BLaER1 (cell line): ENCODE results near the gene GLI1.
A peak's percentile ranks its signal among the peaks of the same experiment; 100 is the strongest.
"Not testable (repeated sequence)": the region's sequence is repeated elsewhere in the genome, so short reads cannot be mapped to it uniquely, and the experiment has no call there.

Experiments used
- H3K27ac ChIP-seq: shearing (Covaris generic); formaldehyde crosslinking; 2 replicates; pipeline ENCODE4 v1.8.1; 2022
- H3K27me3 ChIP-seq: shearing (Covaris generic); formaldehyde crosslinking; 2 replicates; pipeline ENCODE4 v1.8.1; 2022
- H3K36me3 ChIP-seq: shearing (Covaris generic); formaldehyde crosslinking; 2 replicates; pipeline ENCODE4 v1.8.1; 2022
- H3K4me1 ChIP-seq: shearing (Covaris generic); formaldehyde crosslinking; 2 replicates; pipeline ENCODE4 v1.8.1; 2022
- H3K4me2 ChIP-seq: shearing (Covaris generic); formaldehyde crosslinking; 2 replicates; pipeline ENCODE4 v1.8.1; 2022
- H3K4me3 ChIP-seq: shearing (Covaris generic); formaldehyde crosslinking; 2 replicates; pipeline ENCODE4 v1.8.1; 2022
- H3K9ac ChIP-seq: shearing (Covaris generic); formaldehyde crosslinking; 2 replicates; pipeline ENCODE4 v1.8.1; 2022
- H3K9me3 ChIP-seq: shearing (Covaris generic); formaldehyde crosslinking; 2 replicates; pipeline ENCODE4 v1.8.1; 2022
- H4K20me1 ChIP-seq: shearing (Covaris generic); formaldehyde crosslinking; 2 replicates; pipeline ENCODE4 v1.8.1; 2022
- Cebpa-rat ChIP-seq: shearing (Covaris generic); IDR thresholded peaks from 2 replicates; pipeline ENCODE4 v1.8.1; 2022

GLI1 gene

GRCh38 chr12:57441846-57442427 is 17.6 kb upstream of the GLI1 start:
- Histone ChIP-seq H4K20me1 (no peaks in the 10 kb centered on the region), H3K27ac (no peak overlapping the region), H3K4me1 (no peaks in the 10 kb centered on the region), H3K27me3 (no peaks in the 10 kb centered on the region), H3K4me3 (no peak overlapping the region), H3K9ac (no peak overlapping the region), H3K36me3 (no peaks in the 10 kb centered on the region), H3K9me3 (peaks cover 17% of the 10 kb centered on the region; the same call in 1 of the 2 replicates), H3K4me2 (no peak overlapping the region)
- TF ChIP-seq Cebpa-rat = no peak

GRCh38 chr12:57444337-57444736 is 15.2 kb upstream of the GLI1 start:
- H3K36me3 ChIP-seq, H3K4me1 ChIP-seq, H3K4me2 ChIP-seq, H3K27ac ChIP-seq, H3K4me3 ChIP-seq, H3K27me3 ChIP-seq, H3K9ac ChIP-seq, H4K20me1 ChIP-seq: not testable (repeated sequence)
- peaks cover 17% of the 10 kb centered on the region; the same call in 1 of the 2 replicates for H3K9me3 ChIP-seq

- no peak for TF ChIP-seq Cebpa-rat
- Histone ChIP-seq H3K4me1 (no peaks in the 10 kb centered on the region), H3K4me2 (no peak overlapping the region), H3K4me3 (no peak overlapping the region), H3K27me3 (no peaks in the 10 kb centered on the region), H3K9me3 (peaks cover 17% of the 10 kb centered on the region; the same call in 1 of the 2 replicates), H4K20me1 (no peaks in the 10 kb centered on the region), H3K27ac (no peak overlapping the region), H3K36me3 (no peaks in the 10 kb centered on the region), H3K9ac (no peak overlapping the region)
Measured at GRCh38 chr12:57444744-57445143, 14.8 kb upstream of the GLI1 start.

GRCh38 chr12:57446292-57446960 is 13.2 kb upstream of the GLI1 start:
- Histone ChIP-seq H3K27ac (no peak overlapping the region), H4K20me1 (no peaks in the 10 kb centered on the region)

GRCh38 chr12:57448669-57449068 is 10.9 kb upstream of the GLI1 start:
- Histone ChIP-seq H3K9me3 (no peaks in the 10 kb centered on the region), H3K4me3 (no peak overlapping the region), H4K20me1 (no peaks in the 10 kb centered on the region), H3K4me1 (peaks cover 28% of the 10 kb centered on the region), H3K27ac (no peak overlapping the region), H3K9ac (no peak overlapping the region), H3K27me3 (no peaks in the 10 kb centered on the region), H3K4me2 (no peak overlapping the region), H3K36me3 (no peaks in the 10 kb centered on the region)
- TF ChIP-seq Cebpa-rat = no peak

More at GRCh38 chr12:57446292-57446960, 13.2 kb upstream of the GLI1 start:
- Histone ChIP-seq H3K4me2 (no peak overlapping the region), H3K4me3 (no peak overlapping the region), H3K9ac (no peak overlapping the region), H3K36me3 (no peaks in the 10 kb centered on the region), H3K27me3 (no peaks in the 10 kb centered on the region), H3K4me1 (peaks cover 5% of the 10 kb centered on the region), H3K9me3 (peaks cover 8% of the 10 kb centered on the region; the same call in 1 of the 2 replicates)
- no peak for TF ChIP-seq Cebpa-rat

GRCh38 chr12:57449375-57449774 is 10.2 kb upstream of the GLI1 start:
- no peaks in the 10 kb centered on the region for H4K20me1 ChIP-seq
- no peak overlapping the region for H3K9ac ChIP-seq
- H3K9me3 ChIP-seq = no peaks in the 10 kb centered on the region
- H3K4me3 ChIP-seq = no peak overlapping the region
- no peak for TF ChIP-seq Cebpa-rat
- no peak overlapping the region for H3K4me2 ChIP-seq
- H3K27me3 ChIP-seq = no peaks in the 10 kb centered on the region
- peaks cover 35% of the 10 kb centered on the region for H3K4me1 ChIP-seq
- no peak overlapping the region for H3K27ac ChIP-seq
- H3K36me3 ChIP-seq = no peaks in the 10 kb centered on the region

- no peak for TF ChIP-seq Cebpa-rat
- Histone ChIP-seq H3K27me3 (no peaks in the 10 kb centered on the region), H3K4me2 (no peak overlapping the region), H3K36me3 (no peaks in the 10 kb centered on the region), H4K20me1 (no peaks in the 10 kb centered on the region), H3K9ac (no peak overlapping the region), H3K27ac (no peak overlapping the region), H3K4me1 (peaks cover 41% of the 10 kb centered on the region), H3K9me3 (no peaks in the 10 kb centered on the region), H3K4me3 (no peak overlapping the region)
Measured at GRCh38 chr12:57450057-57450456, 9.5 kb upstream of the GLI1 start.

GRCh38 chr12:57451233-57451778 is 8.3 kb upstream of the GLI1 start:
- no peak for TF ChIP-seq Cebpa-rat
- H4K20me1 ChIP-seq = no peaks in the 10 kb centered on the region
- H3K9me3 ChIP-seq = no peaks in the 10 kb centered on the region
- H3K9ac ChIP-seq = no peak overlapping the region
- H3K27me3 ChIP-seq = no peaks in the 10 kb centered on the region
- no peak overlapping the region for H3K4me3 ChIP-seq
- peaks cover 54% of the 10 kb centered on the region for H3K4me1 ChIP-seq
- H3K36me3 ChIP-seq = no peaks in the 10 kb centered on the region
- H3K27ac ChIP-seq = 0 out of 2 replicates have a peak overlapping the region, but pooled peaks have one; percentile 18
- H3K4me2 ChIP-seq = peak overlapping the region; percentile 81

- Histone ChIP-seq H3K9me3 (no peaks in the 10 kb centered on the region), H4K20me1 (no peaks in the 10 kb centered on the region), H3K9ac (peak overlapping the region; percentile 38; the same call in 1 of the 2 replicates), H3K27ac (peak overlapping the region; percentile 69), H3K27me3 (no peaks in the 10 kb centered on the region), H3K36me3 (no peaks in the 10 kb centered on the region), H3K4me2 (peak overlapping the region; percentile 81), H3K4me3 (no peak overlapping the region), H3K4me1 (peaks cover 61% of the 10 kb centered on the region)
- no peak for TF ChIP-seq Cebpa-rat
Measured at GRCh38 chr12:57452181-57452936, 7.2 kb upstream of the GLI1 start.
